HT-29 (cell line): ENCODE results near the gene RGS3. TPM values are rescaled to one million over a fixed set of nuclear protein-coding genes. Genes with fewer than 3 reads are reported as not detected.

ENCODE experiments used
- DNase-seq: peaks from one replicate; pipeline ENCODE4 v3.0.0-alpha.2; 2015; ENCODE audit warnings: low spot score
- total RNA-seq: library from RNA; depleted of rRNA; stranded (reverse); fragments of >200 nt; shearing (Covaris generic); gene quantifications from 2 replicates; pipeline ENCODE4 v1.2.3, GENCODE V29; 2014

Gene RGS3
- total RNA-seq, 1 experiment from 2014 or later, result 76.8 TPM

DNA sequence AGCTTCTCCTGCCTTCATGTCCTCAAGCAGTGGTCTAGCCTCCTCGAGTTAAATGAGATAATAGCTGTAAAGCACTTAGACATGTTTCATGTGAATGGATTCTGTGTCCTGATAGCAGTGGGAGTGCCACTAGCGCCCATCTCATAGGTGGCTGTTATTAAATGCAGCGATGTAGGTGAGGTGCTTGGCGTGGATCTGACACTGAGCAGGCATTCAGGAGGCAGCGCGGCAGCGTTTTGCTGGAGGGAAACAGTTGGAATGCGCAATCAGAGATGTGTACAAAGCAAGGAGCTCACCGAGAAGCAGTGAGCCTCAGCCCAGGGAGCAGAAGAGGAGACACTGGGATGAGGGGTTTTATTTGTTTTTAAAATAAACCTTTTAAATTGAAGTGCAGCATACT, 106.6 kb downstream of the RGS3 start:
- no peak for DNase-seq

DNA sequence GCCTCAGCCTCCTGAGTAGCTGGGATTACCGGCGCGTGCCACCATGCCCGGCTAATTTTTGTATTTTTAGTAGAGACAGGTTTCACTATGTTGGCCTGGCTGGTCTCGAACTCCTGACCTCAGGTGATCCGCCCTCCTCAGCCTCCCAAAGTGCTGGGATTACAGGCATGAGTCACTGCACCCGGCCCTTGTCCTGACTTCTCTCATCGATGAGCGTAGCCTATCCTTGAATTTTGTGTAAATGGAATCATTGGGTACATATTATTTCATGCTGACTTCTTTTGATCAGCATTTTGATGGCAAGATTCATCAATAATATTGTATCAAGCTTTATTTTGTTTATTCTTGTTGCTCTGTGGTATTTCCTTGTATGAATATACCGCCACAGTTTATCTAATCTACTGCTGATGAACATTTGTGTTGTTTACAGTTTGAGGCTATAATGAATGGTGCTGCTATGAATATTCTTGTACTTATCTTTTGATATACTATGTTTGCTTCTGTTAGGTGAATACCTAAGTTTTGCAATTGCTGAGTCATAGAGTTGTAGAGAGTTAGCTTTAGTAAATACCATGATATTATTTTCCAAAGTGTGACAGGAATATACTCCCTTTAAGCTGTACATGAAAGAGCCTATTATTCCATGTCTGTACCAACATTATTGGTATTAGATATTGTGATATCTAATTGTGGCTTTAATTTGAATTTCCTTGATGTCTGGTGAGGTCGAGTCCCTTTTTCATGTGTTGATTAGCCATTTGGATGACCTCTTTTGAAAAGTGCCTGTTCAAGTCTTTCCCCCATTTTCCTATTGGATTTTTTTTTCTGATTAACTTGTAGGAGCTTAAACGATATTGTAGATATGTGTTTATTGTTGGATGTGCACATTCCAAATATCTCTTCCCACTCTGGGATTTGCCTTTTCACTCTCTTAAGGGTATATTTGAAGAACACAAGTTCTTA, 107.5 kb downstream of the RGS3 start:
- DNase-seq, result no peak

DNA sequence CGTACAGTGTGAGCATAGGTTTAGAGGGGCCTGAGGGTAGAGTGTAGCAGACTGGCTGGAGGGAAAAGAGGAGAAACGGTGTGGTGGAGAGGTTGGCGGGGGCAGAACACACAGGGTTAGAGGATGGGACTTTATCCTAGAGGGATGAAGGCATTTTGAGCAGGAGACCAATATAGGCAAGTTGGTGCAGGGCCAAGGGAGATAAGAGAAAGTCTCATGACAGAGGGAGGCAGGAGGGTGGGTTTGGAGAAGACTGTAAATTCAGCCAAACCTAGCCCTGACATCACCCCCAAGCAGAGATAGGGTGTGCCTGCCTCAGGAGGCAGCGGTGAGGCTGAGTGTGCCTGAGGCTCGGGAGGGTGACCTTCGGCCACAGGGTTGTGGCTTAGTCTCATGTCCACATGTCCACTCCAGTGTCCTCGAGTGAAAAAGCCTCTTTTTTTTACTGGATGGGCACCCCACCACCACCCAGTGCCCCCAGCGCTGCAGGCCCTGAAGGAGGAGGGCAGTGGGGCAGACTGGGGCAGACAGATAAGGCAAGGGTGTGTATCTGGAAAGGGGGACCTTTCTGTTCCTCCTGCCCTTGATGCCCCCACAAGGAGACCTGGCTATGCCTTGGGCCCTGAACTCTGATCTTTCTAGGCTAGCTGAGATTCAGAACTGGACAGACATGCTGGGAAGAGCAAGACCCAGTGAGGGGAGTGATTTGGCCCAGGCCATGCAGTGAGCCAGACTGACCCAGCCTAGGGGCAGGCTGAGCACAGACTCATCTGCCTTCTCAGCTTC, 108.7 kb downstream of the RGS3 start:
- no peak for DNase-seq

DNA sequence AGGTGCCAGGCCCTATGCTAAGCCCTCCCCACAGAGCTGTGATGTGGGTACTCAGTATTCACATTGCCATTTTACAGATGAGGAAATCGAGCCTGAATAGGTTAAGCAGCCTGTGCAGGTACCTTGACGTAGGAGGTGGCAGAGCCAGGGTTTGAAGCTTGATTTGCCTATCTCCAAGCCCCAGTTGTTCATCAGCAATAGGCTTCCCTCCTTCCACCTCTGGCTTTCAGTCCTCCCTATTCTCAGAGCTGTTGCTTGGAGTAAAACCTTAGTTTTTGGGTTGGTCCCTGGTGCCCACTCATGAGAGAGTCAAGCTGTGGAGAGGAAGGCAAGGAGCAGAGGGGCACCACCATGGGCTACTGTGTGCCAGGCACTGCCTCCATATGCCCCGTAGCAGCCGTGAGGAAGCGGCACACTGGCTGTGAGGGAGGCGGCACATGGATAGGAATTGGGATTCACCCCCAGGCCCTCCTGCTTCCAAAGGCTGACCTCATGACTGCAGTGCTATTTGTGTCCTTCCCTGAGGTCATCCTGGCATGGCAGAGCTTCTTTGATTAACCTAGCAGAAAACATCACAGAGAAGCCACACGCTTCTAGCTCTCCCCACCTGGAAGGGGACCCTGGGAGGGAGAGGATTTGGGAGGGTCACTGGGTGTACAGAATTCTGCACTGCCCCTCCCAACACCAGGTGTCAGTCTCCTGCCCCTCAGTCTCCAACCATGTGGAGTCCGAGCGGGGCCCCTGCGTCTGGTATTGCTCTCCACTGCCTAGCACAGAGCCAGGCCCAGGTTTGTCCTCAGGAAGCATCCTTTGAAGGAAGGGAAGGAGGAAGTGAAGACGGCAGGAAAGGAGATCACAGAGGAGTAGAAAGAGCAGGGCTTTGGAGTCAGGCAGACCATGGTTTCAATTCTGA, 109.8 kb downstream of the RGS3 start:
- no peak for DNase-seq

DNA sequence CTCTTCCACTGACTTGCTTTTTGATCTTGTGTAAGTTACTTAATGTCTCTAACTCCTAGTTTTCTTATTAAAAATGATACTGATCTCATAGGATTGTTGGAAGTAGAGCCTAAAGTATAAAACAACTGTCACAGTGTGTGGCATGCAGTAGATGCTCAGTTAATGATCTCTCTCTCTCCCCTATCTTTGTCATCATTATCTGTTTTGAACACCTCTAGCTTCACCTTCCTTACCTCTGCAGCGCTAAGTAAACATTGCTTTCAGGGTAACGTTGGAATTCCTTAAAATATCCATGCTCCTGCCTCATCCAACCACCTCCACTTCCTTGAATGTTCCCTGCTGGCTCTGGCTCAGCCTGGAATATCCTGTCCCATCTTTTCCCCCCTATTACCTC, 110.4 kb downstream of the RGS3 start:
- DNase-seq, result no peak

DNA sequence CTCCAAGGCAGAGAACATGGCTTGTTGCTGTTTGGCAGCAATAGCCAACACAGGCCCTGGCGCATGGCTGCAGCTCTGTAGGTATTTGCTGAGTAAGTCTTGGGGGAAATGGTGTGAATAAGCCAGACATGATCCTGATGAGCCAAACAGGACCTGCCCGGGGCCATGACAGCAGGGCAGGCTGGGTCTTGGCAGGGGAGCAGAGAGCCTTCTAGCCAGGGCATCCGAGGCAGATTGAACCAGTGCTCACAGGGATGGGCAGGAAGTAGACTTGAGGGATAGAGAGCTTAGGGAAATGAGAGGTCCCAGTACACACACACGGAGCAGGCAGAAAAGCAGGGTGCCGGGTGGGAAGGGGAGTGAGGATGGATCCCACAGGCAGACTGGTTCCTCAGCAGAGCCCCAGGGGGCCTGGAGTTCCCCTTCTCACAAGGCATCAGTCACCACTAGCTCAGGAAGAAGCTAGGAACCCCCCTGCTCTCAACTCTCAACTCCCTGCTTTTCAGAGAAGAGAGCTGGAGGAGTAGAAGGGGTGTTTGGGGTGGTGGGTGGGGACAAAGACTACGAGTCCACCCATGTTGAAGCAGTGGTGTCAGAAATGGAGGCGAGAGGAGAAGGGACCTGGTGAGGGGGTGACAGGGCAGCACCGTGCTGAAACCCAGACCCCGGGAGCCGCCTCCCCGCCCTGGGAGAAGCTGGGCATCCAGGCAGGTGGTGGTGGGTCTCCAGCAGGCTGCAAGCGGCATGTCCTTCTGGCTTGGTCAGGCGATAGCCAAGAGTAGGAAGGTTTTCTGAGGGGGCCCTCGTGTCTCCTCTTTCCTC, 111.1 kb downstream of the RGS3 start:
- DNase-seq, result no peak

DNA sequence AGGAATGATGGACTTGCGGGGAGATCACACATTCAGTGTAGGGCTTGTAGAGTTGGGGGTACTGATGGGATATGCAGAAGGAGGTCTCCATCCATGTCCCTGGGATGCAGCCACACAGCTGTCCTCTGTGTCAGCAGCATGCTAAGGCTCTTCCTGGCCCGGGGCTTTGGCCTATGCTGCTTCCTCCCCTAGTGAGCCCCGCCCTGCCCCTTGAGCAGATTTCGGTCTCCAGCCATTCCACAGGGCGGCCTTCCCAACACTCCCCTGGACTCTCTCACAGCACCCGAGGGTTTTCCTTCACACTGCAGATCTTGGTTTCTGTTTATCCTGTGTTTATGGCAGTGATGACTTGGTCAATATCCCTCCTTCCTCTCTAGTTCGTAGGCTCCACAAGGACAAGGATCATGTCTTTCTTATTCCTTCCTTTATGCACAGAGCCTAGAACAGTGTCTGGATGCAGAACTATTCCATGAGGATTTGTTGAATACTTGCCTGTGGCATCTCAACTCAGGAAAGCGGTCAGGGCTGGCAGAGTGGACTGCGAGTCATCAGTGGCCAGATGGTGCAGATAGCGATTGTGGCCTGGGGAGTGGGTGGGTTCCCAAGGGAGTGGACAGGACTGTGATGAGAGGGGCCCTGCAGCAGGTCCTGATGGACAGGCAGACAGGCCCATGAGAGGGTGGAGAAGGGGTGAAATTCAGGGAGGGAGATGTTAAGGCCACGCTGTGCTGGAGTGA, 114.2 kb downstream of the RGS3 start:
- DNase-seq, result peak; percentile 31

DNA sequence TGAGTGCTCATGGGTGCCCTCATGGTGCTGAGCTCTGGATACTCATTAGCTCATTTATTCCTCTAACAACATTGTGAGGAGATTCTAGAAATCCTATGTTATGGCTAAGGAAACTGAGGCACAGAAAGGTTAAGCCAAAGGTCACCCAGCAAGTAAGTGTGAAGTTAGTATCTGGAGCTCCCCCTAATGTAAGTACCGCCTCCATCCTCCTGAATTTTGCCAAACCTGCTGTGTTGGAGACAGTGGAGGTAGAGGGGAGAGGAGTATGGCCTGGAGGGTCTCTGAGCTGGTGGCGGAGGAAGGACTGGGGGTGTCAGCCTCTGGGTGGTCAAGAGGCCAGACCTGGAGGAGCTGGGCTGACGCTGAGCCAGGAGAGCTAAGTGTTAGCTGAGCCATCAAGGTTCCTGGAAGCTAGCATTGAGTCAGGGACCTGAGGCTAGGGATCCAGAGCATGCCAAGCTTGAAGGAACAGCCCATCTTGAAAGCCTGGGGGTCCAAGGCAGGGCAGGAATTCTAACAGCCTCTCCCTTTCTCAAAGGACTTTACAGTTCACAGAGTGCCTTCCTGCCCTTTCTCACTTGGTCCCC, 114.8 kb downstream of the RGS3 start:
- DNase-seq, result no peak

DNA sequence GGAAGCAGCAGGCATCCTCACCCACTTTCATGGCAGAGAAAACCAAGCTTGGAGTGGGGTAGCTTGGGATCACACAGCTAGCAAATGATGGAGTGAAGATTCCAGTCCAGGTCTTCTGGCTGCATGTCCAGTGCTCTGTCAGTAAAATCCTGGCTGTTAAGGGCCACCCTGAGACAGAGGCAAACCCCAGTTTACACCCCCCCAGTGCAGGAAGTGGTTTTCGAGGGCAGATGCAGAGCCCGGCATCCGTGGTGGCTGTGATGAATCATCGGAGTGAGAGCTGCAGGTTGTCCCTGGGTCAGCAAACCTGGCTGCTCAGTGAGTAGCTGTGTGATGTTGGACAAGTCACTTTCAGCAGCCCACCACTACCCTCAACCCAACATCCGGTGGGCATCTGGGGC, 115.4 kb downstream of the RGS3 start:
- DNase-seq, result peak; percentile 89

DNA sequence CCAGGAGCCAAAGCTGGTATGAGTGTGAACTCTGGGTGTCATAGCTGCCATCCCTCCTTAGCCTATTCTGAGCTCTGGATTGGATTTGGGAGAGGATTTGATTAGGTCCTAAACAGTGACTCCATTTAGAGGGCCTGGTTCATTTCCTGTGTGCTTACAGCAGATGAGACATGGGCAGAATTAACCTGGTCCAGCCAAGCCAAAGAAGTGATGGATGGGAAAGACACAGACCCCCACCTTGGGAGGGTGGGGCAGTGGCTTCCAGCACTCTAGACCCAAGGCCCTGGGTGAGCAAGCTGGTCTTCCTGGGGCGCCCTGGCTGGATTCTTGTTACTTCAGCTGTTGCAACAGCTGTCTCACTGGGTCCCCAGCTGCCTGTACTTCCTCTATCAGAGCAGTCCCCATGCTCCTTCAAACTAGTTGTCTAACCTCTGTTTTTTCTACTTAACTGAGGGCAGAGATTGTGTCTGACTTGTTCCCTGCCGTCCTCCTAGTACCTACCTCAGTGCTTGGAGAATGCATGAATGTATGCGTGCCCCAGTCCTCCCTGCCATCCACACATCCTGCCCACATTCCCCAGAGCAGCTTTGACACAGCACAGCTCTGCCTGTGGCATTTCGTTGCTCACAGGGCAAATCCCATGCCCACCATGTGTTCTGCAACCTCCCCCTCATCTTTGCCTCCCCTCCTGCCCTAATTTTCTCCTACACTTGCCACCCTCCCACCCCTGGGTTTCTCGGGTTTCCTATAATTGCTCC, 115.9 kb downstream of the RGS3 start:
- peak; percentile 47 for DNase-seq

DNA sequence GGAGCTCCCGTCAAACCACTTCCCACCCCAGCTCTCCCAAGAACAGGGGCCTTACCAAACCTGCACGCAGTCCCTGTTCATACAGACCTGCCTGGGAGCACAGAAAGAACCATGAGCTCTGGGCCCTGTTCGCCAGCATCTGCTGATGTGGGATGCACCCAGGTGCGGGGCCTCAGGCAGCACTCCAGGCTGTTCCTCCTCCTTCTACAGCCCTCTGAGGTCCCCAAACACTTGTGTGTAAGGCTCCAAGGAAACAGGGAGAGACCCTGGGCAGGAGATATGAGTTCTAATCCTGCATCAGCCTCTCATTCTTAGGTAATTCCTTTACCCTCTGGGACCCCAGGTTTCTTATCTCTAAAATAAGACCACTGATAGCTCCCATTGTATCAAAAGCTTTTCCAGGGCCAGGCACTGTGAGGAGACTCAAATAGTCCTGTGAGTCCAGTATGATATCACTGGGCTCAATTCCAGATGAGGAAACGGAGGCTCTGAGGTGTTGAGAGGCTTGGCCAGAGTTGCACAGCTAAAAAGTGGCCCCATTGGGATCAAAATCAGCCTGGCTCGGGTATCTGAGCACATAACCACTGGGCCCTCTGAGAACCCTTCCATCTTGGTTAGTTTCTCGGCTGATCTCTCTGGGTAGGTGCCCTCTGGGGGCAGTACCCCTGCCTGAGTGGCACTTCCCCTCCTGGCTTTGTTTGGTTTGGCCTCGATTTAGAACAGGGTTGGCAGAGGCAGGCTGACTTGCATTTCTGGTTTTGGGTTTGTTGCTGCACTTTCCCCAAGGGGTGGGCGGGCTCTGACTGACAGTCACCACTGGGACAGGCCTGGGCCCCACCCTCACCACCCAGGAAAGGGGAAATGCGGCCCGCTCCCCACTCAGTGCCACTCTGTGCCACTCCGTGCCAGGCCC, 116.8 kb downstream of the RGS3 start:
- DNase-seq, result peak; percentile 81

DNA sequence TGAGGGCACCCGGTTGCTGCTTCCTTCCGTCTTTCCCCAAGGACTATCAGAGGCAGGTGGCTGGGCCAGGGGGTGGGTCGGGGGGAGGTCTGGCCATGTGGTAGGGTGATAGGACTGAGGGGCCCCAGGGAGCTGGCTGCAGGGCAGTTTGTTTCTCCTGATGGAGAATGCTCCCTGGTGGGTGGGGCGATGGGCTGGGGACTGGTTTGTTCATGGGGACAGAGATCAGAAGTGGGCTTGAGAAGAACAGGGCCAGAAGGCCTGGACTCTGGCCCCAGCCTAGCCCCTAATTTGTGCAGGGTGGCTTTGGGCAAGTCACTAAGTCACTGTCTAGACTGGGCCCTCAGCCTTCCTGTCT, 117.4 kb downstream of the RGS3 start:
- no peak for DNase-seq

DNA sequence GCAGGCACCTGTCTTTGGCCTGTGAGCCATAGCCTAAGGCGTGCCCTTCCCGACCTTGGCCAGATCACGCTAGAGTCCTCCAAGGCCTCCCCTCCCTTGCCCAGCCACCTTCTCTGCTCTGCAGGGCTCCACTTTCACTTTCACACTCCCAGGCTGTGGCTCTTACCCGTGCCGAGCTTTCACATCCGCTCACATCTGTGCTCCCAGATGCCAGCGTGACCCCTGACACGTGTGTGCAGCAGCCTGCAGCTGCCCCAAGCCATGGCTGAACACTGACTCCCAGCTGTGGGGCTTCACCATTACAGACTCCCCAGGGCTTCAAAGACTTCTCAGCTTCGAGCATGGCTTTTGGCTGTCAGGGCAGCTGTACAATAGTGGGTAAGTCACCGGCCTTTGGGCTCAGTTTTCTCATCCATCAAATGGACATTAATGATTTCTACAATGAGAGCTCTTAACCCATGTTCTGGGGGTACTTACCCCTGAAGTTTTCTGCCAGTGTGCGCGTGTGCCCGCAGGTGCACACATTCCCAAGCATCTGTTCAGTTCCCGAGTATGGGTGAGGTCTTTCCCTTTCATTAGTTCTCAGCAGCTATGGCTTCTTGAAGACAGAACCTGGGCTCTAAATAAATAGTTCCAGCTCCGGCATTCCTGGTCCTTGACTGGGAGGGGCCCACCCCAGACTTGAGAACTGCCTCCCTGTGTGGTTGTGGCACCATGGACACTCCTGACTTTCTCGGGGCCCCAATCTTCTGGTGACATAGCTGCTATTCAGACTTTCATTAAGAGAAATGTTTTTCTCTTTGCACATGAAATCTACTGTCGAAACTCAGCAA, 118.6 kb downstream of the RGS3 start:
- peak; percentile 61 for DNase-seq

DNA sequence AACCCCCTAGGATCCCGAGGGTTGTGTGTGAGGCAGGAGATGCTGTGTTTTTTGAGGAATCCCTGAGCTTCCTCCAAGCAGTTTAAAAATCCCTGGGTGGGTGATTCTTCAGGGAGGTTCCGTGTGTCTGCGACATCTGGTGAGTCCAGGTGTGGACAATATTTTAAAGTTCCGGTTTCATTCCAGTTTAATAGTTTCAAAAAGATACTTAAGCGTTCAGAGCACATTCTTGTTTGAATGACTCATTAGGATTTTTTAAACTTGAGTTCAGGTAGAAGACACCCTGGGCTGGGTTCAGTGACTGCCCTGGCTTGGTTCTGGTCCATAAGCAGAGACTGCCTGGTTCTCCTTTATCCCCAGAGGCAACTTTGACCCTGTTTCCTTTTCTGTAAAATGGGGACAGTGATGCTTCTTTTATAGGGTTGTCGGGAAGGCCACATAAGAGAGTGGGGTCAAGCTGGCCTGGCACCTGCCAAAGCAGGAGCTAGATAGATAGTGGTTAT, 119.2 kb downstream of the RGS3 start:
- no peak for DNase-seq

DNA sequence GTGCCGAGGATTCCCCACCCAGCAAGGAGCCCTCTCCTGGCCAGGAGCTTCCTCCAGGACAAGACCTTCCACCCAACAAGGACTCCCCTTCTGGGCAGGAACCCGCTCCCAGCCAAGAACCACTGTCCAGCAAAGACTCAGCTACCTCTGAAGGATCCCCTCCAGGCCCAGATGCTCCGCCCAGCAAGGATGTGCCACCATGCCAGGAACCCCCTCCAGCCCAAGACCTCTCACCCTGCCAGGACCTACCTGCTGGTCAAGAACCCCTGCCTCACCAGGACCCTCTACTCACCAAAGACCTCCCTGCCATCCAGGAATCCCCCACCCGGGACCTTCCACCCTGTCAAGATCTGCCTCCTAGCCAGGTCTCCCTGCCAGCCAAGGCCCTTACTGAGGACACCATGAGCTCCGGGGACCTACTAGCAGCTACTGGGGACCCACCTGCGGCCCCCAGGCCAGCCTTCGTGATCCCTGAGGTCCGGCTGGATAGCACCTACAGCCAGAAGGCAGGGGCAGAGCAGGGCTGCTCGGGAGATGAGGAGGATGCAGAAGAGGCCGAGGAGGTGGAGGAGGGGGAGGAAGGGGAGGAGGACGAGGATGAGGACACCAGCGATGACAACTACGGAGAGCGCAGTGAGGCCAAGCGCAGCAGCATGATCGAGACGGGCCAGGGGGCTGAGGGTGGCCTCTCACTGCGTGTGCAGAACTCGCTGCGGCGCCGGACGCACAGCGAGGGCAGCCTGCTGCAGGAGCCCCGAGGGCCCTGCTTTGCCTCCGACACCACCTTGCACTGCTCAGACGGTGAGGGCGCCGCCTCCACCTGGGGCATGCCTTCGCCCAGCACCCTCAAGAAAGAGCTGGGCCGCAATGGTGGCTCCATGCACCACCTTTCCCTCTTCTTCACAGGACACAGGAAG, 120.2 kb downstream of the RGS3 start:
- DNase-seq, result no peak
